Medulla oblongata (tissue), 1 donor: ENCODE results near the gene TMTC2.

Experiments
- DNase-seq: peaks from one replicate; pipeline ENCODE4 v3.0.0-alpha.2; 2015; ENCODE audit errors: extremely low spot score

The TMTC2 gene

GRCh38 chr12:82954064-82954463 is 267.4 kb downstream of the TMTC2 start:
- DNase-seq: no peak

GRCh38 chr12:82954572-82954971 is 267.9 kb downstream of the TMTC2 start:
- DNase-seq: no peak

- no peak for DNase-seq
These were observed 268.3 kb downstream of the TMTC2 start for GRCh38 chr12:82955043-82955442.

GRCh38 chr12:82958966-82959365 is 272.3 kb downstream of the TMTC2 start:
- no peak for DNase-seq

GRCh38 chr12:82959821-82960220 is 273.1 kb downstream of the TMTC2 start:
- DNase-seq: no peak

GRCh38 chr12:82961835-82962234 is 275.1 kb downstream of the TMTC2 start:
- no peak for DNase-seq

- DNase-seq: peak; percentile 26
These were observed 277.2 kb downstream of the TMTC2 start for GRCh38 chr12:82963956-82964355.

- DNase-seq: no peak
These were observed 277.7 kb downstream of the TMTC2 start for GRCh38 chr12:82964446-82964845.

GRCh38 chr12:82966001-82966559 is 279.4 kb downstream of the TMTC2 start:
- no peak for DNase-seq

- DNase-seq: no peak
These were observed 282.1 kb downstream of the TMTC2 start for GRCh38 chr12:82968631-82969367.

- DNase-seq: no peak
These were observed 283.9 kb downstream of the TMTC2 start for GRCh38 chr12:82970614-82971013.

- no peak for DNase-seq
These were observed 284.9 kb downstream of the TMTC2 start for GRCh38 chr12:82971584-82971983.

- DNase-seq: peak; percentile 48
These were observed 285.9 kb downstream of the TMTC2 start for GRCh38 chr12:82972624-82973023.

- DNase-seq: no peak
These were observed 286.9 kb downstream of the TMTC2 start for GRCh38 chr12:82973592-82973991.

- no peak for DNase-seq
These were observed 294.4 kb downstream of the TMTC2 start for GRCh38 chr12:82981150-82981549.

GRCh38 chr12:82994117-82994516 is 307.4 kb downstream of the TMTC2 start:
- no peak for DNase-seq

- DNase-seq: no peak
These were observed 309.6 kb downstream of the TMTC2 start for GRCh38 chr12:82996168-82996812.

GRCh38 chr12:82998509-82998908 is 311.8 kb downstream of the TMTC2 start:
- DNase-seq: no peak

GRCh38 chr12:83003026-83003425 is 316.3 kb downstream of the TMTC2 start:
- DNase-seq: no peak

GRCh38 chr12:83005534-83006197 is 319.0 kb downstream of the TMTC2 start:
- DNase-seq: no peak

GRCh38 chr12:83008703-83009102 is 322.0 kb downstream of the TMTC2 start:
- no peak for DNase-seq

GRCh38 chr12:83010169-83010804 is 323.6 kb downstream of the TMTC2 start:
- DNase-seq: no peak
